GDM1 (cell line): ENCODE data around the gene SNX10.

Experiments used
- DNase-seq: peaks from one replicate; lab custom pipeline; 2025; lab: John Stamatoyannopoulos, UW

Gene SNX10

DNA sequence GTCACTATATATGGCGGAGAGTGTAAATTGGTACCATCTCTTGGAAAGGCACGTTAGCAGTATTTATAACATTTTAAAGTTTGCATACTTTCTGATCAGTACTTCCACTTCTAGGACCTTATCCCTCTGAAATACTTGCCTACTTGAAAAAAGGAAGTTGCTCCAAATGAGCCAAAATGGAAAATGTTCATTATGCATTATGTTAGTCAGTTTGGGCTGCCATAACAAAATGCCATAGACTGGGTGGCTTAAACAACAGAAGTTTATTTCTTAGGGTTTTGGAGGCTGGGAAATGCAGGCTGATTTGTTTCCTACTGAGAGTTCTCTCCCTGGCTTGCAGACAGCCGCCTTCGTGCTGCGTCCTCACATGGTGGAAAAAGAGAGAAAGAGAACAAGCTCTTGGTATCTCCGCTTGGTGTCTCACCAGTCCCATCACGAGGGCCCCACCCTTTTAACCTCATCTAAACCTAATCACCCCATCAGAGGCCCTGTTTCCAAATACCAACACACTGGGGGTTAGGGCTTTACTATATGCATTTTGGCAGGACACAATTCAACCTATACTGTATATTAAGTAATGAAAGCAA, 6.9 kb downstream of the SNX10 start:
- no peak for DNase-seq

DNA sequence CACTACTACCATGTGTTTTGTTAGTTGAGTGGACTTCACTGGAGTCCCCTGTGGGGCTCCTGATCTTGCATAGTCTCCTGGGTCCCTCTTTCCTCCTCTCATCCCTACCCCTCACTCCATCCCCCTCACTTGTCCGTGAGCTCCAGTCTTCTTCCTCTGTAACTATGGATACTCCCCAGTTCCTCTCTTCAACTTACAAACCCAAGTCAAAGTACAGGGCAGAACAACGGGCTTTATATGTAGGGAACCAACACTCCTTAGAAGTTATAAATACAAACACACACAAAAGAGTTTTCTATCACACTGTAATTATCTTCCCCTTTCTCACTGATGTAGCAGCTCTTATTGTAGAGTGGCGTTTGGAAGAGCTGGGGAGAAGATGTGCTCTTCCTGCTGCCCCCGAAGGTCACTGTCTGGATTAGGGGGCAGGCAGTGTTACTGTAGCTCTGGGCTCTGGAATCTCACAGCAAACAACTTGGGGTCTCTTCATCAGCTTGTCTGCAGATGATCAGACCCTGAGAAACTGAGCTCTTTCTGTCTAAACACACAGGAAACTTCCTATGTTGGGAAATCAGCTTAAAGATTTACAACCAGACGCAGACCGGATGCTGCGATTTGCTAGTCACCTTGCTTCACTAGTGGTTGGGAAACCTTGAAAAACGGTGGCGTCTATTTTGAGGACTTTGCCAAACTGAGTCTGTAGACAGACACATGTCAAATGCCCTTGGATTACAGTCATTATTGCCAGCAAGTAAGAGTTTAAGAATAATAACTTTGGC, 13.6 kb downstream of the SNX10 start:
- no peak for DNase-seq

DNA sequence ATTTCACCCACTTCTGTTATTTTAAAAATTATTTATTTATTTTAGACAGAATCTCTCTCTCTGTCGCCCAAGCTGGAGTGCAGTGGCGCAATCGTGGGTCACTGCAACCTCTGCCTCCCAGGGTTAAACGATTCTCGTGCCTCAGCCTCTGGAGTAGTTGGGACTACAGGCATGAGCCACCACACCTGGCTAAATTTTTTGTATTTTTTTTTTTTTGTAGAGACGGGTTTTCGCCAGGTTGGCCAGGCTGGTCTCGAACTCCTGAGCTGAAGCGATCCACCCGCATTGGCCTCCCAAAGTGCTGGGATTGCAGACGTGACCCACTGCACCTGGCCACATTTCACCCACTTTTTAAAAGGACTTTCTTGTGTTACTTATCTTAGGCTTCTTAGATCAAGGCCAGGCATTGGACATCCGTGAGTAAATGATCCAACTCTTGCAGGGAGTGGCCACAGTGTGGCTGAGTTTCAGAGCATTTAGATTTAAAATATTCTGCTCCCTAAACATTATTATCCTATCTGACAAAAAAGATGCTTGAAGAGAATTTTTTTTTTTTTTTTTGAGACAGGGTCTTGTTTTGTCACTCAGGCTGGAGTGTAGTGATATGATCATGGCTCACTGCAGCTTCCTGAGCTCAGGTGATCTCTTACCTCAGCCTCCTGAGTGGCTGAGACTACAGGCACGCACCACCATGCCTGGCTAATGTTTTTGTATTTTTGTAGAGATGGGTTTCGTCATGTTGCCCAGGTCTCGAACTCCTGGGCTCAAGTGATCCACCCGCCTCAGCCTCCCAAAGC, 14.4 kb downstream of the SNX10 start:
- DNase-seq = no peak

DNA sequence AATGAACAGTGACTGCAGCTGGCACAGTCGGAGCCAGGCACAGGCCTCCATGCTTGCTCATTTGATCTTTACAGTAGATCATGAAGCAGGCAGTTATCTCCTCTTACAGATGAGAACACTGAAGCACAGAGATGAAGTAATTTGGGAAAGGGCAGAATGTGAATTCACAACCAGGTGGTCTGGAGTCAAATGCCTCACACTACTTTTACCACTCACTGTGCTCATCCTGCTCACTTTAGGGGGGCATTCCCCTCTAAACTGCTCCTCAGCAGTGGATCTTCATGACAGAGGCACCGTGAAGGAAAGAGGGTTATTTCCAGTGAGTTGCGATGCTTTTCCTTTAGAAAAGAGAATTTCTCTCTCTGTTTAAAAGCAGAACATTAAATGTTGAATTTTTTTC, 15.1 kb downstream of the SNX10 start:
- DNase-seq = no peak

DNA sequence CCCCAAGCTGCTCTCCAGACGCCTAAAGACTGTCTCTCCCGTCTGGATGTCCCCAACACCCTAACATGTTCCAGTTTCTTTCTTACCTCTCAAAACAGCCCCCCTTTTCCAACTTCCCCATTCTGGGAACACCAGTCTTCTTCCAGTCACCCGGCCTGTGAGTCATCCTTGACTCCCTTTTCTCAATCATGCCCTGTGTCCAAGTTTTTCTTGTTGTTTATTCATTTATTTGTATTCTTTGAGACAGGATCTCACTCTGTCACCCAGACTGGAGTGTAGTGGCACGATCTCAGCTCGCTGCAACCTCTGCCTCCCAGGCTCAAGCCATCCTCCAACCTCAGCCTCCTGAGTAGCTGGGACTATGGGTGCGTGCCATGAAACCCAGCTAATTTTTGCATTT, 15.6 kb downstream of the SNX10 start:
- no peak for DNase-seq

DNA sequence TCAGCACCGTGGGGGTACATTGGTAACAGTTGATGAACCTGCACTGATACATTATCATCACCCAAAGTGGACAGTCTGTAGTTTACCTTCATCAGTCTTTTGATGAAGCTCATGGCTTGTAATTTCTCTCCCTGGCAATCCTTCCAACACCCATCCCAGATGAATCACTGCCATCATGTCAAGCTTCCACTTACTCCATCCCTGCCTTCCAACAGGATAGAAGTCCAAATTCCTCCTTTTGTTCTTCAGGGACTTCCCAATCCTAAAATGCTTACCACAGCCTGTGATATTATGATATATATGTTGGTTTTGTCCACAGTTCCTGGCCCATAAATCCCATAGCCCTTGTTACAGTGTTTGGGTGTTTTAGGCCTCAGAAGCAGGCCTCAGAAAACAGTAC, 16.1 kb downstream of the SNX10 start:
- no peak for DNase-seq

DNA sequence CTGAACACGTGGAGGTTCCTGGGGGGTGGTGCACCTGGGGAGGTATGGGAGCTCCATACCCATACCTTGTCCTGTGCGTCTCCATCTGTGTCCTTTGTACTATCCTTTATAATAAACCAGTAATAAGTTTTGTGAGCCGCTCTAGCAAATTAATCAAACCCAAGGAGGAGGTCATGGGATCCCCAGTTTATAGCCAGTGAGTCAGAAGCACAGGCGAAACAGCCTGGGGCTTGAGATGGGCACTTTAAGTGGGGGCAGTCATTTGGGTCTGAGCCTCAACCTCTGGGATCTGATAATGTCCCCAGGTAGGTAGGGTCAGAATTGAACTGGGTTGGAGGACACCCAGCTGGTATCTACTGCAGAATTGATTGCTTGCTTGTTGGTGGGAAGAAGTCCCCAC, 16.9 kb downstream of the SNX10 start:
- DNase-seq = no peak

DNA sequence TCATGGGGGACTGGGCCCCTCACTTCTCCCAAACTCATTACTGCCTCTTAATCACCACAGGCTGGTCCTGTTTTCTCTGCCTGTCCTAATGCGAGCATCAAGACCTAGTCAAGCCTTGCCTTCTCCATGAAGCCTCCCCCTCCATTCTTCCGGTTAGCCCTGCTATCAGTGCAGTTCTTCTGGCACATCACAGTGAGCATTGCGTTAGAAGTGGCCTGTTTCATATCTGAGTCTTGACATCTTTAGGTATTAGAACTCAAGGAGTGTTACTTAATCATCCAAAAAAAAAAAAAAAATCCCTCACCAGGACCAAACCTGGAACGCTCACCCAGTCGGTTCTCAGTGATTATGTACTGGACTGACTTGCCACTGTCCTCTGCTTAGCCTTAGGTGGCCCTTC, 17.4 kb downstream of the SNX10 start:
- DNase-seq = no peak

DNA sequence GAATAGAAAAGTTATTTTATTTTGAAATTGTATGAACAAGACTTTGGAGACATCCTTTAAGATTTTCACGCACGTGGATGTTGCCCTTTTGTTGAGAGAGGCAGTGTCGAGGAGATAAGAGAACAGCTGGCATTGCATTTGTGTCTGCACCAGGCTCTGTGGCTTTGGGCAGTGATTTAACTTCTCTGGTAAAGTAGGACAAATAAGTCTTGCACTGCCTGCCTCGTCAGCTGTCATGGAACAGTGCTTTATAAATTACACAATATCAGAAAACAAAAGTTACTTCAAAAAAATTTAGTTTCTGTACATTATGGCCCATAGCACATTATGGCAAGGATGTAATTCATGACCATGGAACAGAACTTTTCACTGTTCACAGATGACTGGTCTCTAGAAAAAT, 20.1 kb downstream of the SNX10 start:
- no peak for DNase-seq

DNA sequence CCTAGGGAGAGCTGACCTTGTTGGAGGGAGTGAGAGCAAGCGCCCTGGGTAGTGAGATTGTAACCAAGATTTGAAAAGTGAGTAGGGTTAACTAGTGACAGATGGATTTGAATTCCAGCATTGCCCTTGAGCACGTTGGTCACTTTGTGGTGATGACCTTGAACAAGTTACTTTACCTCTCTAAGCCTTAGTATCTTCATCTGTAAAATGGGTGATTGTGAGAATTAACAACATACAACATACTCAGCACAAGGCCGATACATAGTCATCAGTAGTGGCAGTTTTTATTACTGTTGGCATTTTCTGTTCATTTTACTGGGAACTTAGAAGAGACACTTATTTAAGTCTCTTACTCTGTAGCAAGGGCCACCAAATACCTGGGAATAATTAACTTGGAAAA, 25.5 kb downstream of the SNX10 start:
- DNase-seq = no peak

DNA sequence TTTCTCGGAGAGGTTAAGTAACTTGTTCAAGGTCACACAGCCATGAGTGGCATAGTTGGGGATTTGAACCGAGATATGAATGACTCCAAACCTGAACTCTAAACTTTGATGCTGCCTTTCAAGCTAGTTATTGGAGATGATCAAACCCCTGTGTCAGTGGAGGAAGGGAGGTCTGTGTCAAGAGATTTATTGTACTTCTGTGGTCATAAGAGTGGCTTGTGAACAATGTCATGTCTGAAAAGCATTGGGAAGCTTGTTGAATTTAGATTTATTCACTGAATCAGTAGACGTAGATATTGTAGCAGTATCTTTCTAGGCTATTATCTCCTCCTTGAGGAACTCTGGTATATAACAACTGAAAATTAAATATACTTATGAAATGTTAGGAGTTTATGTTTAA, 27.3 kb downstream of the SNX10 start:
- DNase-seq = no peak

DNA sequence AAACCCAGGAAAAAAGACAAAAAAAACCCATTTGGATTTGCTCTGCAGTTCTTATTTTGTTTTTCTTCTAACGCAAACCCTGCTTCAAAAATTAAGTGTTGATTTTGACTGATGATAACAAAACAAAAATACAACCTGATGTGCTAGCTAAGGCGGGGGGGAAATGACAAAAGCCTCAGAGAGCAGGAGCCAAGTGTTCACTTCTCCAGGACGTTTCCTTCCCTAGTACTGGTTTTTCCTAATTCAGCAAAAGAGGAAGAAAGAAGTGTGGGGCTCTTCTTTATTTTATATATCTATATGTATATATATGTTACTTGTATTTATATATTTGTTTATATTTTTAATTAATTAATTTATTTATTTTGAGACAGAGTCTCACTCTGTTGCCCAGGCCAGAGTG, 28.0 kb downstream of the SNX10 start:
- DNase-seq = no peak

DNA sequence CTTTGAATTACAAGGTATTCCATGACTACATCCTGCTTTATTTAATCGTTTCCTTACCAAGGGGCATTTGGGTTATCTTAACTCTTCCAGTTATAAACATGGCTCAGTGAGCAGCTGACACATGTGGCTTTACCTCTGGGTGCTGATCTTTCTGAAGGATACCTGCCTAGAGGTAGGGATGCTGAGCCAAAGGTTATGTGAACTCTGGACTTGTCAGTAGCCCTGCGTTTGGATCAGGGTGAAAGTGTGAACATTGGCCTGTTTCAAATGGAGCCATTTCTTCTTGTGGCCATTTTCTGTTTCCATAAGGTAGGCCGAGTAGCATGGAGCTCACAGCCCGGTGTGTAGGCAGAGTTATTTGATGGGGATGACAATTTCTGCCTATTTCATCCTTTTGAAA, 29.2 kb downstream of the SNX10 start:
- DNase-seq = no peak

DNA sequence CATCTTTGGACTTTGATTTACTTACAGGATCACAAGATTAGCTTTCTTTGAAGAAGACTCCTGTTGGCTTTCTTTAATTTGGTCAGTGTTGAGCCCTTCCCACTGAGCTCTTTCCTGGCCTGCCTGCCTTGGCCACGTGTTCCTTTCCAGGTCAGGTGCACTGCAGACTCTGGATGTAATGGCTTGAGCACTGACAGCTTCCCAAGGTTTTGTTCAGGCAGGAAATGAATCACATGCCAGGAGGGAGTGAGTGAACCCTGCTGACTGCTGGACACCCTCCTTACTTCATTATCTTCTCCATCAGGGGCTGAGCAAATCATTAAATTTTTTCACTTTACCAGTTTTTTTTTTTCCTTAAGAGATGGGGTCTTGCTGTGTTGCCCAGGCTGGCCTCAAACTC, 29.8 kb downstream of the SNX10 start:
- no peak for DNase-seq

DNA sequence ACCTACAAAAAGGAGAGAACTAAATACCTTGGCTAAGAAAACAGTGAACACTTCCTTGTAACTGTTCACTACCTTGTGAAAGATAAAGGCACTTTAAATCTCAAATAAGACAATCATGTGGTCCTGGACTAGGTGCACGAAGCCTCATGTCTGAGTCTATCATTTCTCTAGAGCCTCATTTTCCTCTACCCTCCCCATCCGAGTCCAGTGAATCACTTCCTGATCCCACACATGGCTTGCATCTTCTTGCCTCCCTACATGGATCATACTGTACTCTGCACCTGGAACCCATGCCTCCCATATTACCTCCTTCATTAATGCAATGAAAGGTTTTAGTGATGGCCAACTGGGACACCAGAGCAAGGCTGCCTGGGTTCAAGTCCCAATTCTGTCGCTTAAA, 34.5 kb downstream of the SNX10 start:
- no peak for DNase-seq

DNA sequence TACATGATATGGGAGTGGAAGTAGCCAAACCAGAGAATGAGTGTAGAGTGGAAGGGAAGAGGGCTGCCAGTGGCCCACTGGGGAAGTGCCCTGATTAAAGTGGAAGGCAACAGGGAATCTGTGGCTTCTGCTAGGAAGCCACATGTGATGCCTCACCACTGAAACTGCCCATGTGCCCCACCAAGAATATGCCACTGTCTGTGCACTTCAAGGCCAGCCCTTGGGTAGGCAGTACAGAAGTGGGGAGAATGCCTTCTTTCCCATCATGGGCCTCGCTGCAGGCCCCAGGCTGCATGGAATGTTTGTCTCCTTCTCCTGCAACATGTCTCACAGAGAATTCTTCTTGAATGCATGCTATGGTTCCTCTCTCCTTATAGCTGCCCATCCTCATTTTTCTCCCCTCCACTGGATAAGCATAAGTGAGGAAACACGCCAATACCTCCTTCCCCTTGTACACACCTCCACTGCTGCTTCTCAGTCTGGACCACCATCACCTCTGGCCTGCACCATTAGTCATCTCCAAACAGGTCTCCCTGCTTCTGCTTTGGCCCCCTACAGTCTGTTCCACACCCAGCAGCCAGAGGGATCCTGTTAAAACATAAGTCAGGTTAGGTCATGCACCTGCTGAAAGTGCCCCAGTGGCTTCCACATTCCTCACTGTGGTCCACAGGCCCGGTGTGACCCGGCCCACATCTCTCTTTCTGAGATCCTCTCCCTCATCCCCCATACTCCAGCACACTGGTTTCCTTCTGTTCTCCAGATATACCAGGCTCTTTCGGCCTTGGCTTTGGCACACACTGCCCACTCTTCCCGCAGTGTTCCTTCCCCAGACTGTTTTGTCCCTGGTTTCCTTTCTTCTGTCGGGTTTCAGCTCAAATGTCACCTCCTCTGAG, 37.1 kb downstream of the SNX10 start:
- DNase-seq = no peak

DNA sequence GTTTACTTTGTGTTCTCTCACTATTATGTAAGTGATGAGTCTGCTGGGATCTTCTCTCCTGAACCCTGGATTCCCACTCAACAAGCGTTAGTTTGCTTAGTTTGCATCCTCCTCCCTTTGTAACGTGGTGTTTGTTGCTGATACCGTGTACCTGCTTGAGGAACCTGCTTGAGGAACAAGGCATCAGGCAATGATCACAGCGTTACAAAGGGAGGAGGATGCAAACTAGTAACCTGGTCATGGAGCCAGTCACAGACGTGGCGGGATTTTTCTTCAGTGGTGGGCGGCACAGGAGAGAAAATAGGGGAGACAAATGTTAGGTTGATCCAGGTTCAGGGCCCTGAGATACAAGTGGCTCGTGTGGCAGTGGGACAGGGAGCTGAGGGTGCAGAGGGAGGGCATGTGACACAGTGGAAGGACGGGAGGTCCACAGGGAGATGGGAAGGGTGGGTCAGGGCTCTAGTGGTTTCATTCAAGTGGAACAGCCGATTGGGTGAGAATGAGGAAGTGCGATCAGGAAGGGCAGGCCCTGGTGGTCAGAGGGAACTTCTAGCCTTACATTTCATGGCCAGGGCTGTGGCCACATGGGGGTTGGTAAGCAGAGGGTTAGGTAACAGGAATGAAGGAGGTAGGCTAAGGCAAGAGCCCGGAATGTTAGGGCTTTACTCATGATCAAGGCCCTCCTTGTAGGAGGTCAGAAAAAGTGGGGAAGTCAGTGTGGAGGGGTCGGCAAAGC, 38.0 kb downstream of the SNX10 start:
- no peak for DNase-seq

DNA sequence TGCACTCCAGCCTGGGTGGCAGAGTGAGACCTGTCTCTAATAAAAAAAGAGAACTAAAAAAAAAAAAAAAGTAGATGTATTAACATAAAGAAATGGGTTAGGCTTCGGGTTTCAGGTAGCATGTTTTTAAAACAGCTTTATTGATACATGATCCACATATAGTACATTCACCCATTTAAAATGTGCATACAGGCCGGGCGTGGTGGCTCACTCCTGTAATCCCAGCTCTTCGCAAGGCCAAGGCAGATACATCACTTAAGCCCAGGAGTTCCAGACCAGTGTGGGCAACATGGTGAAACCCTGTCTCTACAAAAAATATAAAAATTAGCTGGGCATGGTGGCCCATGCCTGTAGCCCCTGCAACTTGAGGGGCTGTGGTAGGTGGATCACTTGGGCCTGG, 39.5 kb downstream of the SNX10 start:
- no peak for DNase-seq

DNA sequence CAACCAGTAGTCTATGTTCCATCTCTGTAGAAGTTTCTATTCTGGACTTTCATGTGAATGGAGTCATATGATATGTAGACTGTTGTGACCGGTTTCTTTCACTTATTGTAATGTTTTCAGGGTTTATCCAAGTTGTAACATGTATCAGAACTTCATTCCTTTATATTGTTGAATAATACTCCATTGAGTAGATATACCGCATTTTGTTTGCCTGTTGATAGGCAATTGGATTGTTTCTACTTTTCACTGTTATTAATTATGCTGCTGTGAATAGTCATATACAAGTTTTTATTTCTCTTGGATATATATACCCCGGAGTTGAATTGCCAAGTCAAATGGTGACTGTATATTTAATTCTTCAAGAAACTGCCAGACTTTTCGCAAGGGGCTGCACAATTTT, 40.1 kb downstream of the SNX10 start:
- DNase-seq = no peak

DNA sequence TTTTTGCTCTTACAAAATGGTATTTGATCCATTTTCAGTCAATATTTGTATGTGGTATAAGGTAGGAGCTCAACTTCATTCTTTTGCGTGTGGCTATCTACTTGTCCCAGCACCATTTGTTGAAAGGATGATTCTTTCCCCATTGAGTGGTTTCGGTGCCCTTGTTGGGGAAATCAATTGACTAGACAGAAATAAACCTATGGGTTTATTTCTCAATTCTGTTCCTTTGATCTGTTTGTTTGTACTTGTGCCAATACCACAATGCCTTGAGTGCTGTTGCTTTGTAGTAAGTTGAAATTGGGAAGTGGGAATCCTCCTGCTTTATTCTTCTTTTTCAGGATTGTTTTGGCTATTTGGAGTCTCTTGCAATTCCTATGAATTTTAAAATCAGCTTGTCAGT, 41.0 kb downstream of the SNX10 start:
- DNase-seq = no peak

DNA sequence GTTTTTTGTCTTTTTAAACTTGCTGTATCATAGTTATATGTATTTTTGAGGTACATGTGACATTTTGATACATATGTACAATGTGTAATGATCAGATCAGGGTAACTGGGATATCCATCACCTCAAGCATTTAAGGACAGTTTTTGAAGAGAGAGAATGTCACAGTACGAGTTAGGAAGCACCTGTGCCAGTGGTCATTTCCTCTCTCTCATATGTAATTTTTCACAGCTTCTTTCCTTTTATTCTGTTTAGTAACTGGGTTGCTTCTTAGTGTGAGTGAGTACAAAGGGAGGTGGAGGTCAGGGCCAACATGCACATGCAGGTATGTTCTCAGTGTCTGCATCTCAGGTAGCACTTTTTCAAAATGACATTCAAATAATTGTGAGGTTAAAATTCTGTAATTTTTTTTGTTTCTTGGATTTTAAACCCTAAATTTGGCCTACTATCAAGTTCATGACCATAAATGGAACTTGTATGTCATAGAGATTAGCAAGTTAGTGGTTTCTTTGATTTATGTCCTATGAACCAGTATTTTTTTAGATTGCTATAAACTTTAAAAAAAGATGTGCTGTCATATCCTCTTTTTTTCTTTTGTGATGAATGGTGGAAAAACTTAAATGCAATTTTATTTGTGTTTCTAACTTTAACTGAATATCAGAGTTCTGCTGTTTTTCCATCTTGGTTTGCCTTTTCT, 42.7 kb downstream of the SNX10 start:
- DNase-seq = no peak
